Upper lobe of left lung (tissue), 6 donors: ENCODE data around the gene C11orf42. TPM values are rescaled to one million over a fixed set of nuclear protein-coding genes. Genes with fewer than 3 reads are reported as not detected.
"Not testable (repeated sequence)": the region's sequence is repeated elsewhere in the genome, so short reads cannot be mapped to it uniquely, and the experiment has no call there.

Experiments used
- ATAC-seq, 2 donors: fragments of 200-7000 bp; cut with Tn5 transposase; one replicate each; pipeline ENCODE4 v1.9.1; 2022; ENCODE audit warnings: mild to moderate bottlenecking in 2 of 2, moderate library complexity in 2 of 2; ENCODE audit not compliant: low FRiP score in 2 of 2
- DNase-seq, 2 donors: peaks; one replicate each; pipeline ENCODE4 v3.0.0-alpha.2; 2019 to 2020
- H3K27ac ChIP-seq, 4 donors: fragments of 200-600 bp; sonication (generic); one replicate each; pipeline ENCODE4 v1.5.1; 2016 to 2019
- H3K27me3 ChIP-seq, 4 donors: fragments of 200-600 bp; sonication (generic); one replicate each; pipeline ENCODE4 v1.5.1; 2017 to 2019
- H3K36me3 ChIP-seq, 4 donors: fragments of 200-600 bp; sonication (generic); one replicate each; pipeline ENCODE4 v1.5.1; 2016 to 2019
- H3K4me1 ChIP-seq, 4 donors: fragments of 200-600 bp; sonication (generic); one replicate each; pipeline ENCODE4 v1.5.1; 2018 to 2019
- H3K4me3 ChIP-seq, 4 donors: fragments of 200-600 bp; sonication (generic); one replicate each; pipeline ENCODE4 v1.5.1; 2017 to 2019; ENCODE audit warnings: mild to moderate bottlenecking in 2 of 4, moderate library complexity in 1 of 4
- H3K9me3 ChIP-seq, 4 donors: fragments of 200-600 bp; sonication (generic); one replicate each; pipeline ENCODE4 v1.5.1; 2018 to 2019
- EP300 ChIP-seq, 4 donors: sonication (generic); formaldehyde crosslinking; IDR thresholded peaks; one replicate each; pipeline ENCODE4 v1.5.1; 2017; ENCODE audit warnings: antibody characterized with exemption in 4 of 4, control low read depth in 2 of 4
- POLR2A ChIP-seq, 4 donors: fragments of 450-650 bp; IDR thresholded peaks; one replicate each; pipeline ENCODE4 v1.5.1; 2016 to 2017; ENCODE audit warnings: antibody characterized with exemption in 4 of 4, mild to moderate bottlenecking in 2 of 4
- POLR2AphosphoS5 ChIP-seq, 2 donors: sonication (generic); formaldehyde crosslinking; IDR thresholded peaks; one replicate each; pipeline ENCODE4 v1.5.1; 2017; ENCODE audit warnings: antibody characterized with exemption in 2 of 2
- WGBS, 2 donors: methylation state at CpG; one replicate each; pipeline ENCODE4 v1.1.5; 2017 to 2018; 5-methylcytosine and 5-hydroxymethylcytosine counted together
- total RNA-seq, 6 donors: library from RNA; depleted of rRNA in 4 of 6; stranded (reverse); fragments of >200 nt in 4 of 6; gene quantifications; one replicate each; pipeline versions ENCODE4 v1.1.0 to v1.2.1, GENCODE V29; 2016 to 2021
- TF ChIP-seq, protein P1 (sequence below), 6 experiments: fragments of 450-650 bp in 4 of 6; fragments of 200-600 bp in 2 of 6; sonication (generic) in 2 of 6; IDR thresholded peaks; one replicate each; pipeline ENCODE4 v1.5.1; 2016 to 2019; ENCODE audit warnings: antibody characterized with exemption in 6 of 6
- donor health status: DM: no; HTN: no; CAD: no; lungs with moderate emphysema.
- donor health status: DM: no; HTN: yes; CAD: no; lungs with severe emphysema.

Gene C11orf42
- total RNA-seq, 6 donors from 2014 or later, result not detected

DNA sequence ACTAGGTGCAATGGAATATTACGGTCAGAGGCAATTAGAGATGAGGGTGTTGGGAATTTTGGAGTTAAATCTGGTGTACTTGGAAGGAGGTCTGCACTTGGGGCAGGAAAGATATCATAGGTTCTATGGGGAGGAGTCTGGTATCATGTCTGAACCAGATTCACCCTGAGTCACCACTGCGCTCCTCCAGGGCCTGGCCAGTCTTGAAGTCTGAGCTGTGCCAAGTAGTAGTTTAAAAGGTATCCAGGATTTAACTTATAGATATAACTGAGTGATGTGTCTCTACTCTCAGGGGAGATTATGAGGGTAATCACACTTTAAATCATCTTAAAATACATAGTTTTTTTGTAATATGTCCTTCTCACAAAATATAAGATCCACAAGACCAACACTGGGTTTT is 40.2 kb downstream of the C11orf42 start:
- Histone ChIP-seq H3K27ac (no peak overlapping the region), H3K4me3 (no peak overlapping the region), H3K9me3 (no peaks in the 10 kb centered on the region), H3K36me3 (no peaks in the 10 kb centered on the region), H3K27me3 (no peaks in the 10 kb centered on the region), H3K4me1 (peaks cover 0 to 2% (median 0%) of the 10 kb centered on the region in 4 donors)
- no peak for TF ChIP-seq POLR2AphosphoS5 (IDR thresholded peaks at IDR 0.05)
- TF ChIP-seq, protein P1, sequence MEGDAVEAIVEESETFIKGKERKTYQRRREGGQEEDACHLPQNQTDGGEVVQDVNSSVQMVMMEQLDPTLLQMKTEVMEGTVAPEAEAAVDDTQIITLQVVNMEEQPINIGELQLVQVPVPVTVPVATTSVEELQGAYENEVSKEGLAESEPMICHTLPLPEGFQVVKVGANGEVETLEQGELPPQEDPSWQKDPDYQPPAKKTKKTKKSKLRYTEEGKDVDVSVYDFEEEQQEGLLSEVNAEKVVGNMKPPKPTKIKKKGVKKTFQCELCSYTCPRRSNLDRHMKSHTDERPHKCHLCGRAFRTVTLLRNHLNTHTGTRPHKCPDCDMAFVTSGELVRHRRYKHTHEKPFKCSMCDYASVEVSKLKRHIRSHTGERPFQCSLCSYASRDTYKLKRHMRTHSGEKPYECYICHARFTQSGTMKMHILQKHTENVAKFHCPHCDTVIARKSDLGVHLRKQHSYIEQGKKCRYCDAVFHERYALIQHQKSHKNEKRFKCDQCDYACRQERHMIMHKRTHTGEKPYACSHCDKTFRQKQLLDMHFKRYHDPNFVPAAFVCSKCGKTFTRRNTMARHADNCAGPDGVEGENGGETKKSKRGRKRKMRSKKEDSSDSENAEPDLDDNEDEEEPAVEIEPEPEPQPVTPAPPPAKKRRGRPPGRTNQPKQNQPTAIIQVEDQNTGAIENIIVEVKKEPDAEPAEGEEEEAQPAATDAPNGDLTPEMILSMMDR (IDR thresholded peaks at IDR 0.05), result no peak
- no peak for TF ChIP-seq POLR2A (IDR thresholded peaks at IDR 0.05)
- TF ChIP-seq EP300 (IDR thresholded peaks at IDR 0.05), result no peak
- DNase-seq (no peak), ATAC-seq (no peak)
- 92 to 98% methylated on average over 2 of the region's 2 CpGs for WGBS, 2 donors

DNA sequence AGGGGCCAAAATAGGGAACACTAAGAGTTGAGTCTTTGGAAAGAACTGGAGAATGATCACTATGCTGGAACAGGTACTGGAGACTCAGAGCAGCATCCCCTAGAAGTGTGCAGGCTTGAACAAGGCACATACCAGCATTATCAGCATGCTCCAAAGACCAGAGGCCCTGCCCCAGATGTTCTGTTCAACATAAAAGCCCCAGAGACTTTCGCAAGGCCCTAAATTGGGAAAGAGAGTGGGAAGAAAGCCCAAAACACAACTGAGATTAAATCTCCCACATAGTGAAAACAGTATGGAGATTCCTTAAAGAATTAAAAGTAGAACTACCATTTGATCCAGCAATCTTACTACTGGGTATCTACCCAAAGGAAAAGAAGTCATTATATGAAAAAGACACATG is 42.9 kb downstream of the C11orf42 start:
- H3K4me1 ChIP-seq, result peaks cover 0 to 8% (median 4%) of the 10 kb centered on the region in 4 donors
- WGBS, 2 donors, result 72 to 86% methylated on average over 1 of the region's 1 CpG
- no peaks in the 10 kb centered on the region for H3K36me3 ChIP-seq
- no peaks in the 10 kb centered on the region for H3K27me3 ChIP-seq
- no peak overlapping the region for H3K4me3 ChIP-seq
- no peak for DNase-seq
- TF ChIP-seq POLR2AphosphoS5 (IDR thresholded peaks at IDR 0.05) (no peak), EP300 (IDR thresholded peaks at IDR 0.05) (no peak), POLR2A (IDR thresholded peaks at IDR 0.05) (no peak)
- TF ChIP-seq, protein P1 (IDR thresholded peaks at IDR 0.05), result no peak
- no peak for ATAC-seq
- no peaks in the 10 kb centered on the region for H3K9me3 ChIP-seq
- H3K27ac ChIP-seq, result no peak overlapping the region

DNA sequence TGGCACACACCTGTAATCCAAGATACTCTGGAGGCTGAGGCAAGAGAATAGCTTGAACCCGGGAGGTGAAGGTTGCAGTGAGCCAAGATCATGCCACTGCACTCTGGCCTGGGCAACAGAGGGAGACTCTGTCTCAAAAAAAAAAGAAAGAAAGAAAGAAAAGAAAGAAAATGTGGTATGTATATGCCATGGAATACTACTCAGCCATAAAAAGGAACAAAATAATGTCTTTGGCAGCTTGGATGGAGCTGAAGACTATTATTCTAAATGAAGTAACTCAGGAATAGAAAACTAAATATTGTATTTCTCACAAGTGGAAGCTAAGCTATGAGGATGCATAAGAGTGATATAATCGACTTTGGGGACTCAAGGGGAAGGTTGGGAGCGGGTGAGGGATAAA is 43.5 kb downstream of the C11orf42 start:
- WGBS, 2 donors, result 88 to 89% methylated on average over 3 of the region's 3 CpGs
- H3K36me3 ChIP-seq, H3K4me1 ChIP-seq, DNase-seq, ATAC-seq, H3K27me3 ChIP-seq, H3K9me3 ChIP-seq, H3K4me3 ChIP-seq, H3K27ac ChIP-seq: not testable (repeated sequence)

DNA sequence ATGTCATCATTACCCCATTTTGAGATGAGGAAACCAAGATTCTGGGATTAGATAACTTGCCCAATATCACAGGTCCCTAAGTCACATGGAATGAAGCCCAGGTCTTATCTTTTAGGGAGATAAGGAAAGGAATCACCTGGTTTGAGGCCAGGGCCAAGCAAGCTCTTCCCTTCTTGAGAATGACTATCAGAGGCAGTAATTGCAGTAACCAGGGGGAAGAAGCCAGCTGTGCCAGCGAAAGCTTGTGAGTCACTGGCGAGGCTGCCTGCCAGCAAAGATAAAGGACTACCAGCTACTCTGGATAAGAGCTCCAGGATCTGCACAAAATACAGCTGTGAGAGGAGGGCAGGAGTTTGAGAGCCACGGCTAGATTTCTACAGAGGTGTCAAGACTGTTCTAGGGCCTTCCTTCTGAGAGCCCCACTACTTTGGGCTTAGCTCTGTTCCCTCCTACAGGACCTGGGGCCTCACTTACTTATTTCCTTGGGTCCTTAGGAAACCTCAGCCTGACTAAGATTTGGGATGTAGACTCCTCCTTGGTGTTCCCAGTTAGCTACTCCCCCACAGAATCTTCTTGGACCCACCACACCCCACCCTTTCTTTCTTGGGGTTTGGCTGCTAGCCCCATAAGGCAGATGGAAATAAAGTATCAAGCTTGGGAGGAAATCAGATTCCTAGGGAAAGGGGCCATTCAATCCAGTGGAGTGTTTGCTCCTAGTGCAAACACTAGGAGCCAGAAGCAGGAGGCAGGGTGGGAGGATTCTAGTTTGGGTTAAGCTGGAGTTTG is 44.6 kb downstream of the C11orf42 start:
- no peak for DNase-seq
- H3K36me3 ChIP-seq, result no peaks in the 10 kb centered on the region
- H3K27ac ChIP-seq, result no peak overlapping the region
- WGBS, 2 donors, result 54 to 67% methylated on average over 2 to 3 of the region's 3 CpGs
- no peak overlapping the region for H3K4me3 ChIP-seq
- H3K27me3 ChIP-seq, result no peaks in the 10 kb centered on the region
- ATAC-seq, result peak in 1 of 2 donors; percentile 75
- H3K9me3 ChIP-seq, result no peaks in the 10 kb centered on the region
- TF ChIP-seq, protein P1 (IDR thresholded peaks at IDR 0.05), result no peak
- no peak for TF ChIP-seq POLR2A (IDR thresholded peaks at IDR 0.05)
- no peak for TF ChIP-seq EP300 (IDR thresholded peaks at IDR 0.05)
- TF ChIP-seq POLR2AphosphoS5 (IDR thresholded peaks at IDR 0.05), result no peak
- peaks cover 0 to 8% (median 4%) of the 10 kb centered on the region in 4 donors for H3K4me1 ChIP-seq

DNA sequence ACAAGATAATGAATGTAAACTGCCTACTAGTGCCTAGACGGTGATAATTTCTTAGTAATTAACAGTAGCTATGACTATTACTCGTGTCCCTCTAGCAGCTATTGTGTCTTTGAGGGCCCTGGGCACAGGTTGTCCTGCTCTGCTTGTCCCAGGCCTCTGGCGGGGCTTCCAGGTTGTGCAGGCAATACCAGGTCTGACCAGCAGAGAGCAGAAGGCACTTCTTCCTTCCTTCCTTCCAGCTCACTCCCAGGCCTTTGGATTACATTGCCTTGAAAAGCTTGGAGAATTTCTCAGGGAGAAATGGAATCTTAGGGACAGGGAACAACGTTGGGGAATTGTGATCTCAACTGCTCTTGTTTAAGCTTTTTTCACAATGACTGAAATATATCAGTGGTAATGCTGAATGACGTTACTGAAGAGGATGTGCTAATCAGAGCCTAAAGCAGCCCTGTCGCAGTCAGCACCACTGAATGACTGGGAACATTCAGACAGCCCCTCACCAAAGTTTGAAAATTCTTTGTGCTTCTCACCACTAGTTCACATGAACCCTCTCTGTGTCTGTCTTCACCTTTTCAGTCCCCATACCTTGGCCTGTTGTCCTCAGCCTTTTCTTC is 45.9 kb downstream of the C11orf42 start:
- H3K9me3 ChIP-seq, result no peaks in the 10 kb centered on the region
- WGBS, 2 donors, result 58 to 71% methylated on average over 6 of the region's 6 CpGs
- TF ChIP-seq POLR2AphosphoS5 (IDR thresholded peaks at IDR 0.05) (no peak), POLR2A (IDR thresholded peaks at IDR 0.05) (no peak)
- TF ChIP-seq, protein P1 (IDR thresholded peaks at IDR 0.05), result peak; percentile 65 to 91 (median 81)
- ATAC-seq, result peak; percentile 89 to 92
- no peak overlapping the region for H3K4me3 ChIP-seq
- DNase-seq, result peak in 1 of 2 donors; percentile 75
- no peaks in the 10 kb centered on the region for H3K27me3 ChIP-seq
- no peaks in the 10 kb centered on the region for H3K36me3 ChIP-seq
- peaks cover 0 to 8% (median 4%) of the 10 kb centered on the region in 4 donors for H3K4me1 ChIP-seq
- peak overlapping the region in 3 of 4 donors; percentile 6 to 43 (median 15) for H3K27ac ChIP-seq
